WTC11 (cell line): ENCODE measurements around the gene NFIA. TPM values are rescaled to one million over a fixed set of nuclear protein-coding genes. Genes with fewer than 3 reads are reported as not detected.

Experiments
- ATAC-seq: fragments of 200-7000 bp; cut with Tn5 transposase; 2 replicates; pipeline ENCODE4 v1.10.0; 2021; ENCODE audit warnings: mild to moderate bottlenecking, moderate library complexity
- CTCF ChIA-PET: fragments of 300-600 bp; sonication (Branson Sonifier 250); formaldehyde crosslinking; loops from one replicate; lab custom pipeline; 2021; ENCODE audit warnings: antibody characterized with exemption; lab: Charles Lee
- POLR2A ChIA-PET: fragments of 350-600 bp; sonication (Branson Sonifier 250); formaldehyde crosslinking; loops from one replicate; lab custom pipeline; 2021; ENCODE audit warnings: antibody characterized with exemption; lab: Charles Lee
- DNase-seq: peaks from one replicate; pipeline ENCODE4 v3.0.0; 2021; ENCODE audit warnings: low spot score
- H3K27ac Mint-ChIP-seq: 2 replicates; pipeline ENCODE4 v1.8.0; 2021; ENCODE audit warnings: mixed read lengths
- H3K27me3 Mint-ChIP-seq: 2 replicates; pipeline ENCODE4 v1.8.0; 2021; ENCODE audit warnings: low read depth, mild to moderate bottlenecking, moderate library complexity, mixed read lengths
- H3K36me3 Mint-ChIP-seq: 2 replicates; pipeline ENCODE4 v1.8.0; 2021; ENCODE audit warnings: mixed read lengths
- H3K4me1 Mint-ChIP-seq: 2 replicates; pipeline ENCODE4 v1.8.0; 2022; ENCODE audit warnings: mixed read lengths
- H3K4me3 Mint-ChIP-seq: 2 replicates; pipeline ENCODE4 v1.8.0; 2021; ENCODE audit warnings: mild to moderate bottlenecking, moderate library complexity, mixed read lengths
- H3K9me3 Mint-ChIP-seq: 2 replicates; pipeline ENCODE4 v1.8.0; 2021; ENCODE audit warnings: mixed read lengths
- AR ChIP-seq: fragments of 250-450 bp; sonication (Bioruptor Pico); IDR thresholded peaks from 2 replicates; pipeline ENCODE4 v1.9.0; 2021; ENCODE audit warnings: mild to moderate bottlenecking
- E2F4 ChIP-seq: sonication (generic); formaldehyde crosslinking; IDR thresholded peaks from 2 replicates; pipeline ENCODE4 v1.8.1; 2022; ENCODE audit warnings: low read depth, mild to moderate bottlenecking, moderate library complexity, missing genetic modification reagents, borderline replicate concordance
- PRRX2 ChIP-seq: fragments of 250-450 bp; sonication (Bioruptor Pico); IDR thresholded peaks from 2 replicates; pipeline ENCODE4 v1.8.0; 2021; ENCODE audit warnings: mild to moderate bottlenecking
- TEAD4 ChIP-seq: sonication (generic); formaldehyde crosslinking; IDR thresholded peaks from 2 replicates; pipeline ENCODE4 v1.8.0; 2022; ENCODE audit warnings: mild to moderate bottlenecking, missing genetic modification reagents
- ZMAT4 ChIP-seq: fragments of 250-450 bp; sonication (Bioruptor Pico); IDR thresholded peaks from 2 replicates; pipeline ENCODE4 v1.9.0; 2021; ENCODE audit warnings: mild to moderate bottlenecking
- ZNF138 ChIP-seq: sonication (generic); formaldehyde crosslinking; conservative IDR thresholded peaks from 2 replicates; pipeline ENCODE4 v1.8.1; 2022; ENCODE audit warnings: mild to moderate bottlenecking, moderate library complexity, missing genetic modification reagents
- ZNF263 ChIP-seq: sonication (generic); formaldehyde crosslinking; IDR thresholded peaks from 2 replicates; pipeline ENCODE4 v1.8.1; 2022; ENCODE audit warnings: low read depth, mild to moderate bottlenecking, moderate library complexity, missing genetic modification reagents
- ZNF281 ChIP-seq: sonication (generic); formaldehyde crosslinking; IDR thresholded peaks from 2 replicates; pipeline ENCODE4 v1.8.0; 2023; ENCODE audit warnings: mild to moderate bottlenecking, missing genetic modification reagents
- total RNA-seq: library from RNA; stranded (reverse); gene quantifications from 3 replicates; pipeline ENCODE4 v1.2.3, GENCODE V29; 2021
- TF ChIP-seq, protein P1 (sequence below): sonication (generic); formaldehyde crosslinking; IDR thresholded peaks from 2 replicates; pipeline ENCODE4 v1.8.0; 2022; ENCODE audit warnings: mild to moderate bottlenecking, missing genetic modification reagents
- TF ChIP-seq, protein P2 (sequence below): sonication (generic); formaldehyde crosslinking; IDR thresholded peaks from 2 replicates; pipeline ENCODE4 v1.8.1; 2022; ENCODE audit warnings: mild to moderate bottlenecking, missing genetic modification reagents, moderate library complexity, borderline replicate concordance
- TF ChIP-seq, protein P3 (sequence below): fragments of 250-450 bp; sonication (Bioruptor Pico); conservative IDR thresholded peaks from 2 replicates; pipeline ENCODE4 v1.9.0; 2021; ENCODE audit warnings: mild to moderate bottlenecking

NFIA gene
- total RNA-seq, 1 experiment from 2014 or later, result 16.7 TPM

- POLR2A ChIA-PET, result no interaction called here
- ATAC-seq (no peak), DNase-seq (no peak)
- Mint-ChIP-seq H3K27ac (no peak overlapping the region), H3K4me1 (peaks cover 85% of the 10 kb centered on the region), H3K36me3 (peaks cover 6% of the 10 kb centered on the region), H3K4me3 (no peak overlapping the region), H3K9me3 (peaks cover 8% of the 10 kb centered on the region; the same call in 1 of the 2 replicates), H3K27me3 (no peaks in the 10 kb centered on the region)
- CTCF ChIA-PET, result interaction anchor here (0.6 to 1.2 kb wide), 5 partner anchors 9 to 205 kb away, joined by 3 to 4 read pairs (median 4); no protein-coding TSS in a partner anchor
- TF ChIP-seq, protein P1, sequence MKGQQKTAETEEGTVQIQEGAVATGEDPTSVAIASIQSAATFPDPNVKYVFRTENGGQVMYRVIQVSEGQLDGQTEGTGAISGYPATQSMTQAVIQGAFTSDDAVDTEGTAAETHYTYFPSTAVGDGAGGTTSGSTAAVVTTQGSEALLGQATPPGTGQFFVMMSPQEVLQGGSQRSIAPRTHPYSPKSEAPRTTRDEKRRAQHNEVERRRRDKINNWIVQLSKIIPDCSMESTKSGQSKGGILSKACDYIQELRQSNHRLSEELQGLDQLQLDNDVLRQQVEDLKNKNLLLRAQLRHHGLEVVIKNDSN (CRISPR knock-in tag), result no peak
- TF ChIP-seq, protein P2, sequence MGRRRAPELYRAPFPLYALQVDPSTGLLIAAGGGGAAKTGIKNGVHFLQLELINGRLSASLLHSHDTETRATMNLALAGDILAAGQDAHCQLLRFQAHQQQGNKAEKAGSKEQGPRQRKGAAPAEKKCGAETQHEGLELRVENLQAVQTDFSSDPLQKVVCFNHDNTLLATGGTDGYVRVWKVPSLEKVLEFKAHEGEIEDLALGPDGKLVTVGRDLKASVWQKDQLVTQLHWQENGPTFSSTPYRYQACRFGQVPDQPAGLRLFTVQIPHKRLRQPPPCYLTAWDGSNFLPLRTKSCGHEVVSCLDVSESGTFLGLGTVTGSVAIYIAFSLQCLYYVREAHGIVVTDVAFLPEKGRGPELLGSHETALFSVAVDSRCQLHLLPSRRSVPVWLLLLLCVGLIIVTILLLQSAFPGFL (CRISPR knock-in tag), result no peak
- TF ChIP-seq E2F4 (CRISPR knock-in tag), result no peak
- TF ChIP-seq, all 79 proteins: peak for 0
Measured at GRCh38 chr1:61293986-61294504, 211.7 kb downstream of the NFIA start.

DNA sequence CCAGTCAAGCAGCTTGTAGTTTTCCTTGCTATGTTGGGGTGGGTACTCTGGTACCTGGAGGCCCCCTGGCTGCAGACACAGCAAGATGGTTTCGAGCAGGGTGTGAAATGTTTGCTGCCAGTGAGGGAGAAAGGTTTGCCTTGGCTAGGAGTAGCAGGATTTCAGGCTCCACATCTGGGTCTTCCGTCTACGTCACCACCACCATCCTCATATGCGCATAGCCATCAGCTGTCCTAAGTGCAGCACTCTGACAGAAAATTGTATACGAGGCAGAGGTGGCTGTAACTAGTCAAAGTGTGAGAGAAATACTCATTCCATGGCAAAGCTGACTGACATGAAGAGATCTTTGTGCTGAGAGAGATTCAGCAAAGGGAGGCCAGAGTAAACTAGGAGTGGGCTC, 212.6 kb downstream of the NFIA start:
- ChIA-PET POLR2A (no interaction called here), CTCF (interaction anchor here (0.6 to 1.3 kb wide), 8 partner anchors 10 to 291 kb away, joined by 3 to 4 read pairs (median 4); no protein-coding TSS in a partner anchor)
- Mint-ChIP-seq H3K36me3 (peaks cover 8% of the 10 kb centered on the region), H3K4me1 (peaks cover 87% of the 10 kb centered on the region), H3K27ac (peak overlapping the region; percentile 87), H3K27me3 (no peaks in the 10 kb centered on the region), H3K9me3 (peaks cover 9% of the 10 kb centered on the region; the same call in 1 of the 2 replicates), H3K4me3 (no peak overlapping the region)
- no peak for DNase-seq
- ATAC-seq, result peak; percentile 18
- TF ChIP-seq ZNF281 (CRISPR knock-in tag), result no peak
- 0 out of 2 replicates have a peak, but pooled peaks have one; percentile 43 for TF ChIP-seq ZNF138 (CRISPR knock-in tag)
- TF ChIP-seq ZMAT4 (CRISPR knock-in tag), result no peak
- no peak for TF ChIP-seq PRRX2

GRCh38 chr1:61295818-61296537, 213.6 kb downstream of the NFIA start:
- peaks cover 9% of the 10 kb centered on the region; the same call in 1 of the 2 replicates for H3K9me3 Mint-ChIP-seq
- peaks cover 8% of the 10 kb centered on the region for H3K36me3 Mint-ChIP-seq
- H3K4me1 Mint-ChIP-seq, result peaks cover 80% of the 10 kb centered on the region
- peak; percentile 67 for ATAC-seq
- CTCF ChIA-PET, result interaction anchor here (0.9 to 1.3 kb wide), 3 partner anchors 11 to 246 kb away, joined by 3 to 4 read pairs (median 3); no protein-coding TSS in a partner anchor
- TF ChIP-seq, protein P3, sequence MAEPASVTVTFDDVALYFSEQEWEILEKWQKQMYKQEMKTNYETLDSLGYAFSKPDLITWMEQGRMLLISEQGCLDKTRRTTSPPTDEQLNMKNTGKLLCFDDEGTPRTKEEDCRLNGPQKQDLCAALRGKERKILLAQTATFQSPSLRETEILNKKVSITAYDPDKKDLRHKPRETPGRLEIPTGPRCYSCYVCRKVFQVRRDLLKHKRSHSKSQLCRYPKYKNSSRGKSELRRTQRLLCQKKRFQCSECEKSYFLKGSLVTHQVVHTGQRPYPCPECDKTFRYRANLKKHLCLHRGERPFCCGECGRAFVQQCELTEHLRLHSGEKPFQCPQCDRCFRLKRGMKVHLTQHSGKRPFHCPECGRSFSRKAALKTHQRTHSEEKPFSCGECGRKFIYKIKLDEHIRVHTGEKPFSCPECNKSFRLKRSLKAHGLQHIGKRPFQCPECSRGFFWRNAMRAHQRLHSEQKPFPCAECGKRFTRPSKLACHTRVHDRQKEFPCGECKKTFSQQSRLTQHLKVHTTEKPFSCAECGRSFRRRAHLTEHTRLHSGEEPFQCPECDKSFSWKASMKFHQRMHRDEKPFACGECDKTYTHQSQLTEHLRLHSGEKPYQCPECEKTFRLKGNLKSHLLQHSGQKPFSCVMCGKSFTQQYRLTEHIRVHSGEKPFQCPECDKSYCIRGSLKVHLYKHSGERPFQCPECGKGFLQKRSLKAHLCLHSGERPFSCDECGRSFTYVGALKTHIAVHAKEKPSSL (CRISPR knock-in tag), result no peak
- TF ChIP-seq ZNF263 (CRISPR knock-in tag), result no peak
- TF ChIP-seq TEAD4 (CRISPR knock-in tag), result no peak
- no peak for TF ChIP-seq AR (CRISPR knock-in tag)
- peak overlapping the region; percentile 14 for H3K4me3 Mint-ChIP-seq
- H3K27me3 Mint-ChIP-seq, result no peaks in the 10 kb centered on the region
- H3K27ac Mint-ChIP-seq, result peak overlapping the region; percentile 87
- DNase-seq, result no peak
- POLR2A ChIA-PET, result no interaction called here
